ENCODE measurements around the gene ITGB3.

DNA sequence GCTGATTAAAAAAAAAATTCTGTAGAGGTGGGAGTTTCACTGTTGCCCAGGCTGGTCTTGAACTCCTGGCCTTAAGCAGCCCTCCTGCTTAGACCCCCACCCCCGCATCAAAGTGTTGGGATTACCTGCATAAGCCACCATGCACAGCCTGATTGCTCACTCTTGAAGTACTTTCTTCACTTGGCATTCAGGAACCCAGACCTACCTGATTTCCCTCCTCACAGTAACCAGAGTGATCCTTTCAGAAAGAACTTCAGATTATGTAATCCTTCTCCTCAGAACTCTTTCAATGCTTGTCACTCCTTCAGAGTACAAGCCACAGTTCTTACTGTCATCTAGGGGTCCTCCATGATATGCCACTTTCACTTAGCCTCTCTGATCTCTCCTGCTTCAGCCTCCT is 71.5 kb downstream of the ITGB3 start:
- TF ChIP-seq, protein P1, sequence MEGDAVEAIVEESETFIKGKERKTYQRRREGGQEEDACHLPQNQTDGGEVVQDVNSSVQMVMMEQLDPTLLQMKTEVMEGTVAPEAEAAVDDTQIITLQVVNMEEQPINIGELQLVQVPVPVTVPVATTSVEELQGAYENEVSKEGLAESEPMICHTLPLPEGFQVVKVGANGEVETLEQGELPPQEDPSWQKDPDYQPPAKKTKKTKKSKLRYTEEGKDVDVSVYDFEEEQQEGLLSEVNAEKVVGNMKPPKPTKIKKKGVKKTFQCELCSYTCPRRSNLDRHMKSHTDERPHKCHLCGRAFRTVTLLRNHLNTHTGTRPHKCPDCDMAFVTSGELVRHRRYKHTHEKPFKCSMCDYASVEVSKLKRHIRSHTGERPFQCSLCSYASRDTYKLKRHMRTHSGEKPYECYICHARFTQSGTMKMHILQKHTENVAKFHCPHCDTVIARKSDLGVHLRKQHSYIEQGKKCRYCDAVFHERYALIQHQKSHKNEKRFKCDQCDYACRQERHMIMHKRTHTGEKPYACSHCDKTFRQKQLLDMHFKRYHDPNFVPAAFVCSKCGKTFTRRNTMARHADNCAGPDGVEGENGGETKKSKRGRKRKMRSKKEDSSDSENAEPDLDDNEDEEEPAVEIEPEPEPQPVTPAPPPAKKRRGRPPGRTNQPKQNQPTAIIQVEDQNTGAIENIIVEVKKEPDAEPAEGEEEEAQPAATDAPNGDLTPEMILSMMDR (IDR thresholded peaks at IDR 0.05): no peak
- no peak for TF ChIP-seq POLR2A (IDR thresholded peaks at IDR 0.05)

All from uterus (tissue), 2 donors.